Upper lobe of left lung (tissue), 4 donors: ENCODE data around the gene CALHM2.

ENCODE experiments used
- EP300 ChIP-seq, 4 donors: sonication (generic); formaldehyde crosslinking; IDR thresholded peaks; one replicate each; pipeline ENCODE4 v1.5.1; 2017; ENCODE audit warnings: antibody characterized with exemption in 4 of 4, control low read depth in 2 of 4
- TF ChIP-seq, protein P1 (sequence below), 6 experiments: fragments of 450-650 bp in 4 of 6; fragments of 200-600 bp in 2 of 6; sonication (generic) in 2 of 6; IDR thresholded peaks; one replicate each; pipeline ENCODE4 v1.5.1; 2016 to 2019; ENCODE audit warnings: antibody characterized with exemption in 6 of 6

DNA sequence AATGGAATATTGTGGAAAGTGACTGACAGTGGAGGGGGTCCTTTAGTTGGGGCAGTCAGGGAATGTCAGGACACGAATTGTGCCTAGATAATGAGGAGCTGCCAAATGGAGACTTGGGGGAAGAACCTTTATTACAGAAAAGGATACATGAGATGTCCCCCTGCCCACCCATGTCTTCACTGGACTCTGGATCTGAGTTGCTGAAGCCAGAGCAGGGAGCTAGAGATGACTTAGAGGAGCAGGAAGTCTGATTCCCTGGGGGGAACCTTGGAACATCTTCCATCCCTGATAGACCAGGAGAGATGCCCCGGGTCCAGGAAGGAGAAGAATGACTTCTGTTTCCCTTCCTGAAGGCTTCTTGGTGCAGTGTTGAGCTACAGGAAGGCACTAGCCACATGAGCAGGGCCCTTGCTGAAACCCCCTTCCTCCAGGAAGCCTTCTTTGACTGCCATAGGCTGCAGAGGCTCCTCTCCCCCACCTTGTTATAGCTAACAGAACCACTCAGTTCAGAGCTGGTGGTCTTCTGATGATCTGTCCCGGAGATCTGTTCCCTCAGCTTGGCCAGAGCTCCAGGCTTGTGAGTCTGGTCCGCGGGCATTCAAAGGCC is 40.6 kb upstream of the CALHM2 start:
- no peak for TF ChIP-seq EP300 (IDR thresholded peaks at IDR 0.05)
- TF ChIP-seq, protein P1, sequence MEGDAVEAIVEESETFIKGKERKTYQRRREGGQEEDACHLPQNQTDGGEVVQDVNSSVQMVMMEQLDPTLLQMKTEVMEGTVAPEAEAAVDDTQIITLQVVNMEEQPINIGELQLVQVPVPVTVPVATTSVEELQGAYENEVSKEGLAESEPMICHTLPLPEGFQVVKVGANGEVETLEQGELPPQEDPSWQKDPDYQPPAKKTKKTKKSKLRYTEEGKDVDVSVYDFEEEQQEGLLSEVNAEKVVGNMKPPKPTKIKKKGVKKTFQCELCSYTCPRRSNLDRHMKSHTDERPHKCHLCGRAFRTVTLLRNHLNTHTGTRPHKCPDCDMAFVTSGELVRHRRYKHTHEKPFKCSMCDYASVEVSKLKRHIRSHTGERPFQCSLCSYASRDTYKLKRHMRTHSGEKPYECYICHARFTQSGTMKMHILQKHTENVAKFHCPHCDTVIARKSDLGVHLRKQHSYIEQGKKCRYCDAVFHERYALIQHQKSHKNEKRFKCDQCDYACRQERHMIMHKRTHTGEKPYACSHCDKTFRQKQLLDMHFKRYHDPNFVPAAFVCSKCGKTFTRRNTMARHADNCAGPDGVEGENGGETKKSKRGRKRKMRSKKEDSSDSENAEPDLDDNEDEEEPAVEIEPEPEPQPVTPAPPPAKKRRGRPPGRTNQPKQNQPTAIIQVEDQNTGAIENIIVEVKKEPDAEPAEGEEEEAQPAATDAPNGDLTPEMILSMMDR (IDR thresholded peaks at IDR 0.05): no peak
